Measurements from ENCODE around the gene SEZ6L2.
A peak's percentile ranks its signal among the peaks of the same experiment; 100 is the strongest.

The SEZ6L2 gene

GRCh38 chr16:29863669-29863984 is 35.7 kb downstream of the SEZ6L2 start:
- ChIA-PET CTCF (interaction anchor here (0.6 to 2.0 kb wide), 4 partner anchors 9 to 77 kb away, joined by 3 to 7 read pairs (median 4); no protein-coding TSS in a partner anchor), POLR2A (interaction anchor here (1.0 to 1.9 kb wide), 5 partner anchors 9 to 98 kb away, joined by 3 to 7 read pairs (median 5); partner anchors contain the start of genes SEZ6L2 and TMEM219)
- Histone ChIP-seq H3K27ac (ENCODE audit: extremely low read depth, low read depth, low read length) (peak overlapping the region; percentile 93), H3K4me1 (ENCODE audit: control insufficient read depth, insufficient read depth, low read length) (no peaks in the 10 kb centered on the region), H3K9me3 (ENCODE audit: control insufficient read depth, insufficient read depth, low read depth, low read length) (no peaks in the 10 kb centered on the region), H3K4me3 (ENCODE audit: low read depth, low read length) (peak overlapping the region; percentile 12; the same call in 1 of the 2 replicates), H3K36me3 (ENCODE audit: control insufficient read depth in 2 of 2, insufficient read depth in 1 of 2, low read length in 2 of 2) (peaks cover 4 to 29% of the 10 kb centered on the region in 2 experiments; a peak in 2 of 3 replicates)
- TF ChIP-seq PRDM6 (tag by site-specific recombination; IDR thresholded peaks at IDR 0.05) (no peak), ZEB2 (tag by site-specific recombination; IDR thresholded peaks at IDR 0.05) (peak; percentile 14; the same call in 1 of the 2 replicates), ZNF639 (tag by site-specific recombination; IDR thresholded peaks at IDR 0.05) (no peak), ZNF777 (tag by site-specific recombination; IDR thresholded peaks at IDR 0.05; ENCODE audit: borderline replicate concordance) (peak; percentile 42; the same call in 1 of the 2 replicates), ZNF221 (tag by site-specific recombination; IDR thresholded peaks at IDR 0.05; ENCODE audit: borderline replicate concordance) (no peak), GLIS2 (tag by site-specific recombination; IDR thresholded peaks at IDR 0.05) (peak; percentile 14; the same call in 1 of the 2 replicates), ZNF132 (tag by site-specific recombination; IDR thresholded peaks at IDR 0.05; ENCODE audit: borderline replicate concordance) (no peak), ZBTB11 (tag by site-specific recombination; conservative IDR thresholded peaks at IDR 0.05; ENCODE audit: low read depth) (0 out of 2 replicates have a peak, but pooled peaks have one; percentile 3), ZBTB44 (tag by site-specific recombination; IDR thresholded peaks at IDR 0.05) (no peak), ZSCAN16 (tag by site-specific recombination; IDR thresholded peaks at IDR 0.05) (no peak), SETDB1 (IDR thresholded peaks at IDR 0.05; ENCODE audit: insufficient read length, low read length) (peak; percentile 27), ZNF335 (tag by site-specific recombination; conservative IDR thresholded peaks at IDR 0.05) (0 out of 2 replicates have a peak, but pooled peaks have one; percentile 11), ZFP41 (tag by site-specific recombination; IDR thresholded peaks at IDR 0.05; ENCODE audit: borderline replicate concordance) (no peak), ZSCAN30 (tag by site-specific recombination; IDR thresholded peaks at IDR 0.05) (no peak), ZBTB6 (tag by site-specific recombination; IDR thresholded peaks at IDR 0.05) (peak; percentile 98; the same call in 1 of the 2 replicates), ZNF747 (tag by site-specific recombination; IDR thresholded peaks at IDR 0.05) (no peak), ZNF146 (tag by site-specific recombination; IDR thresholded peaks at IDR 0.05) (no peak), MEIS1 (CRISPR knock-in tag; IDR thresholded peaks at IDR 0.05; ENCODE audit: borderline replicate concordance) (no peak), HIC1 (tag by site-specific recombination; IDR thresholded peaks at IDR 0.05) (peak; percentile 52; the same call in 1 of the 2 replicates), ZNF596 (tag by site-specific recombination; IDR thresholded peaks at IDR 0.05) (no peak), ZNF214 (tag by site-specific recombination; IDR thresholded peaks at IDR 0.05; ENCODE audit: borderline replicate concordance) (no peak), ZNF449 (tag by site-specific recombination; IDR thresholded peaks at IDR 0.05) (no peak), ZXDB (tag by site-specific recombination; IDR thresholded peaks at IDR 0.05) (0 out of 2 replicates have a peak, but pooled peaks have one; percentile 64), ZNF184 (tag by site-specific recombination; IDR thresholded peaks at IDR 0.05) (no peak), ZBTB1 (tag by site-specific recombination; IDR thresholded peaks at IDR 0.05) (no peak)
